GM12878 (cell line): Measurements from ENCODE around the gene CCDC187. TPM values are rescaled to one million over a fixed set of nuclear protein-coding genes. Genes with fewer than 3 reads are reported as not detected.

Experiments
- ATAC-seq: fragments of 200-7000 bp; cut with Tn5 transposase; 3 replicates; pipeline ENCODE4 v1.9.1; 2020; ENCODE audit warnings: mild to moderate bottlenecking, moderate library complexity
- BruUV-seq: library from RNA; stranded (reverse); fragments of 400-500 nt; replicated peaks from 2 replicates; lab custom pipeline; 2021; lab: Mats Ljungman, UMichigan
- CTCF ChIA-PET: fragments of 300-600 bp; sonication (Branson Sonifier 250); formaldehyde crosslinking; extraction: SDS; loops from one replicate; lab custom pipeline; 2021; ENCODE audit warnings: inconsistent platforms; lab: Yijun Ruan, JAX
- POLR2A ChIA-PET: fragments of 350-600 bp; formaldehyde crosslinking; extraction: SDS; loops from one replicate; lab custom pipeline; 2021; ENCODE audit warnings: inconsistent platforms; lab: Charles Lee
- RAD21 ChIA-PET: fragments of 300-600 bp; sonication (Branson Sonifier 250); formaldehyde crosslinking; loops from one replicate; lab custom pipeline; 2023; ENCODE audit warnings: antibody characterized with exemption; ENCODE audit not compliant: unreplicated experiment; lab: Charles Lee
- SMC1A ChIA-PET: fragments of 300-600 bp; sonication (Branson Sonifier 250); formaldehyde crosslinking; loops from one replicate; lab custom pipeline; 2023; ENCODE audit not compliant: unreplicated experiment, uncharacterized antibody; lab: Charles Lee
- DNase-seq: peaks from one replicate; pipeline ENCODE4 v3.0.0-alpha.2; 2011; ENCODE audit warnings: low read depth, low spot score
- FAIRE-seq: peaks from 3 replicates; lab custom pipeline; 2011; peaks lifted over from hg19 to GRCh38; lab: Jason Lieb, UNC
- H2AFZ ChIP-seq: 2 replicates; pipeline ENCODE4 v1.6.0; 2011; ENCODE audit warnings: low read depth, low read length, control low read depth; ENCODE audit not compliant: control insufficient read depth
- H3K27ac ChIP-seq: 2 replicates; pipeline ENCODE4 v1.5.1; 2011; ENCODE audit warnings: control low read depth; ENCODE audit not compliant: control insufficient read depth, insufficient read depth
- H3K27me3 ChIP-seq, 2 experiments: replicated peaks in 1 of 2; 2 replicates each; pipeline versions ENCODE4 v1.6.0 to v1.6.1; 2011; ENCODE audit warnings: low read length in 1 of 2; ENCODE audit not compliant: control insufficient read depth in 2 of 2, insufficient read depth in 2 of 2
- H3K36me3 ChIP-seq, 2 experiments: 2 replicates each; pipeline ENCODE4 v1.5.1; 2011; ENCODE audit warnings: low read length in 1 of 2; ENCODE audit not compliant: control insufficient read depth in 2 of 2, insufficient read depth in 2 of 2
- H3K4me1 ChIP-seq: 2 replicates; pipeline ENCODE4 v1.6.1; 2011; ENCODE audit warnings: mild to moderate bottlenecking, low read length, moderate library complexity, mixed read lengths; ENCODE audit not compliant: control insufficient read depth, insufficient read depth
- H3K4me2 ChIP-seq: 2 replicates; pipeline ENCODE4 v1.6.0; 2011; ENCODE audit warnings: control low read depth; ENCODE audit not compliant: control insufficient read depth, insufficient read depth
- H3K4me3 ChIP-seq: fragments of 200-600 bp; sonication (generic); 2 replicates; pipeline ENCODE4 v1.5.1; 2016
- H3K79me2 ChIP-seq: 2 replicates; pipeline ENCODE4 v1.6.0; 2011; ENCODE audit warnings: low read length; ENCODE audit not compliant: control insufficient read depth, insufficient read depth
- H3K9ac ChIP-seq: 2 replicates; pipeline ENCODE4 v1.8.0; 2011; ENCODE audit warnings: low read length, control low read depth, mixed read lengths; ENCODE audit not compliant: control insufficient read depth, insufficient read depth
- H3K9me3 ChIP-seq: replicated peaks from 3 replicates; pipeline ENCODE4 v1.5.1; 2011; ENCODE audit warnings: mild to moderate bottlenecking, low read length; ENCODE audit not compliant: control insufficient read depth, insufficient read depth
- H4K20me1 ChIP-seq: 2 replicates; pipeline ENCODE4 v1.6.0; 2011; ENCODE audit not compliant: control insufficient read depth, insufficient read depth
- ATF2 ChIP-seq: IDR thresholded peaks from 2 replicates; pipeline ENCODE4 v1.6.1; 2012; ENCODE audit warnings: low read length, inconsistent platforms
- CTCF ChIP-seq, 3 experiments: IDR thresholded peaks in 2 of 3; conservative IDR thresholded peaks in 1 of 3; 2 replicates each; pipeline ENCODE4 v1.5.1; 2011; ENCODE audit warnings: low read depth in 3 of 3, low read length in 3 of 3, mild to moderate bottlenecking in 3 of 3, control low read depth in 2 of 3, moderate library complexity in 2 of 3, inconsistent platforms in 1 of 3, mixed read lengths in 1 of 3; ENCODE audit not compliant: control insufficient read depth in 2 of 3, insufficient read depth in 1 of 3; ENCODE audit errors: extremely low read depth in 1 of 3
- ETV6 ChIP-seq, 2 experiments: fragments of 450-650 bp in 1 of 2; IDR thresholded peaks in 1 of 2; conservative IDR thresholded peaks in 1 of 2; 2 replicates each; pipeline ENCODE4 v1.6.1; 2014; ENCODE audit warnings: antibody characterized with exemption in 1 of 2, borderline replicate concordance in 1 of 2, low read depth in 1 of 2, mild to moderate bottlenecking in 1 of 2, moderate library complexity in 1 of 2
- GABPA ChIP-seq: IDR thresholded peaks from 2 replicates; pipeline ENCODE4 v1.6.1; 2014; ENCODE audit warnings: antibody characterized with exemption, low read depth, mild to moderate bottlenecking, inconsistent platforms
- HSF1 ChIP-seq: fragments of 150-350 bp; IDR thresholded peaks from 2 replicates; pipeline ENCODE4 v1.6.1; 2014; ENCODE audit warnings: mild to moderate bottlenecking, low read depth, low read length
- IKZF1 ChIP-seq: fragments of 450-650 bp; conservative IDR thresholded peaks from 2 replicates; pipeline ENCODE4 v1.6.1; 2017; ENCODE audit warnings: antibody characterized with exemption, mild to moderate bottlenecking
- NBN ChIP-seq: fragments of 450-650 bp; IDR thresholded peaks from 2 replicates; pipeline ENCODE4 v1.6.1; 2016
- NFXL1 ChIP-seq: fragments of 450-650 bp; IDR thresholded peaks from 2 replicates; pipeline ENCODE4 v1.6.1; 2017; ENCODE audit warnings: antibody characterized with exemption, mild to moderate bottlenecking, borderline replicate concordance
- NR2F1 ChIP-seq: fragments of 450-650 bp; conservative IDR thresholded peaks from 2 replicates; pipeline ENCODE4 v1.6.1; 2017; ENCODE audit warnings: mild to moderate bottlenecking
- RB1 ChIP-seq: fragments of 450-650 bp; formaldehyde crosslinking; IDR thresholded peaks from 2 replicates; pipeline ENCODE4 v1.6.1; 2017; ENCODE audit warnings: mild to moderate bottlenecking, borderline replicate concordance
- RUNX3 ChIP-seq: IDR thresholded peaks from 2 replicates; pipeline ENCODE4 v1.6.1; 2012; ENCODE audit warnings: low read length, inconsistent platforms
- SP1 ChIP-seq: IDR thresholded peaks from one replicate; pipeline ENCODE4 v1.6.1; 2011; ENCODE audit warnings: low read depth, low read length
- SREBF2 ChIP-seq: IDR thresholded peaks from 2 replicates; pipeline ENCODE4 v1.6.1; 2012; ENCODE audit warnings: mild to moderate bottlenecking, low read length
- USF2 ChIP-seq: IDR thresholded peaks from 2 replicates; pipeline ENCODE4 v1.6.1; 2011; ENCODE audit warnings: low read depth, low read length, improper control_type of control experiment, borderline replicate concordance
- ZBTB33 ChIP-seq: fragments of 450-650 bp; IDR thresholded peaks from 2 replicates; pipeline ENCODE4 v1.6.1; 2017; ENCODE audit warnings: mild to moderate bottlenecking
- WGBS: methylation state at CpG from one replicate; pipeline ENCODE4 v1.1.6; 2016; ENCODE audit warnings: low lambda C conversion rate; ENCODE audit not compliant: insufficient replicate concordance, insufficient coverage; ENCODE audit errors: missing lambda C conversion rate; 5-methylcytosine and 5-hydroxymethylcytosine counted together
- in situ Hi-C: fragments of 300-500 bp; cut with MboI; formaldehyde crosslinking; loops from 9 replicates; pipeline ENCODE4 v1.14.3; 2018; ENCODE audit warnings: mixed read lengths
- intact Hi-C: fragments of 100-400 bp; cut with micrococcal nuclease; formaldehyde crosslinking; loops from one replicate; pipeline ENCODE4 v1.14.2; 2022; ENCODE audit not compliant: unreplicated experiment
- polyA plus RNA-seq, 11 experiments: library from polyadenylated mRNA; depleted of rRNA in 4 of 11; unstranded in 6 of 11; stranded (reverse) in 5 of 11; fragments of >200 nt; fragmentation: Nextera tagmentation in 4 of 11; fragmentation: Illumina TruSeq in 1 of 11; extraction: Ambion mirVana in 4 of 11; extraction: Trizol in 1 of 11; gene quantifications; 1 replicate in 1 of 11; 2 replicates in 10 of 11; pipeline versions ENCODE4 v1.2.1 to v1.2.3, GENCODE V29; 2011 to 2016; ENCODE audit warnings: inconsistent platforms in 2 of 11, missing spikeins in 2 of 11, low read depth in 1 of 11
- total RNA-seq, 4 experiments: library from RNA; depleted of rRNA in 3 of 4; stranded (reverse); fragments of >200 nt in 3 of 4; fragmentation: Illumina TruSeq in 1 of 4; extraction: Trizol in 1 of 4; gene quantifications; 2 replicates each; pipeline versions ENCODE4 v1.2.1 to v1.2.3, GENCODE V29; 2013 to 2021

CCDC187 gene
- total and polyA plus RNA-seq, 10 of the 15 experiments (the other 5 are each of a cell fraction or from before 2014, with no cell fraction given) = 0.04 to 0.23 (median 0.04) TPM; not detected in 7

GRCh38 chr9:136234597-136234996 is 69.3 kb downstream of the CCDC187 start:
- Histone ChIP-seq H2AFZ (no peak overlapping the region), H3K27me3 (no peaks in the 10 kb centered on the region), H3K4me1 (peaks cover 17% of the 10 kb centered on the region), H3K79me2 (peaks cover 19% of the 10 kb centered on the region), H4K20me1 (no peaks in the 10 kb centered on the region), H3K9ac (no peak overlapping the region), H3K9me3 (no peaks in the 10 kb centered on the region), H3K4me2 (no peak overlapping the region), H3K27ac (no peak overlapping the region), H3K4me3 (no peak overlapping the region), H3K36me3 (peaks cover 5 to 20% of the 10 kb centered on the region in 2 experiments; a peak in 3 of 4 replicates)
- in situ Hi-C loops = no loop called here
- intact Hi-C loops = no loop called here
- FAIRE-seq (no peak), DNase-seq (no peak), ATAC-seq (no peak)
- POLR2A ChIA-PET = no interaction called here
- RAD21 ChIA-PET = no interaction called here
- 93% methylated on average over 21 of the region's 21 CpGs for WGBS
- CTCF ChIA-PET = interaction anchor here (0.9 kb wide), 1 partner anchor 9 kb away, joined by 4 read pairs; no protein-coding TSS in a partner anchor
- SMC1A ChIA-PET = no interaction called here
- BruUV-seq = no TSS peak
- TF ChIP-seq SREBF2 (no peak), ZBTB33 (no peak), GABPA (no peak), CTCF (IDR thresholded peaks at IDR 0.05 in 2 of 3, conservative IDR thresholded peaks at IDR 0.05 in 1 of 3; ENCODE audit: control insufficient read depth in 2 of 3, extremely low read depth in 1 of 3, insufficient read depth in 1 of 3, low read depth in 3 of 3, low read length in 3 of 3) (no peak), NR2F1 (no peak), IKZF1 (no peak), RB1 (no peak), NBN (no peak), HSF1 (no peak), SP1 (no peak), NFXL1 (no peak), USF2 (no peak), ETV6 (conservative IDR thresholded peaks at IDR 0.05 in 1 of 2, IDR thresholded peaks at IDR 0.05 in 1 of 2; ENCODE audit: borderline replicate concordance in 1 of 2, low read depth in 1 of 2) (no peak), RUNX3 (no peak), ATF2 (no peak)
